GM15510 (cell line): ENCODE measurements around the gene UBE2O.

Experiments
- POLR2A ChIP-seq: IDR thresholded peaks from 3 replicates; pipeline ENCODE4 v1.6.1; 2011; ENCODE audit warnings: borderline replicate concordance; ENCODE audit not compliant: insufficient read length; ENCODE audit errors: extremely low read depth

The UBE2O gene

DNA sequence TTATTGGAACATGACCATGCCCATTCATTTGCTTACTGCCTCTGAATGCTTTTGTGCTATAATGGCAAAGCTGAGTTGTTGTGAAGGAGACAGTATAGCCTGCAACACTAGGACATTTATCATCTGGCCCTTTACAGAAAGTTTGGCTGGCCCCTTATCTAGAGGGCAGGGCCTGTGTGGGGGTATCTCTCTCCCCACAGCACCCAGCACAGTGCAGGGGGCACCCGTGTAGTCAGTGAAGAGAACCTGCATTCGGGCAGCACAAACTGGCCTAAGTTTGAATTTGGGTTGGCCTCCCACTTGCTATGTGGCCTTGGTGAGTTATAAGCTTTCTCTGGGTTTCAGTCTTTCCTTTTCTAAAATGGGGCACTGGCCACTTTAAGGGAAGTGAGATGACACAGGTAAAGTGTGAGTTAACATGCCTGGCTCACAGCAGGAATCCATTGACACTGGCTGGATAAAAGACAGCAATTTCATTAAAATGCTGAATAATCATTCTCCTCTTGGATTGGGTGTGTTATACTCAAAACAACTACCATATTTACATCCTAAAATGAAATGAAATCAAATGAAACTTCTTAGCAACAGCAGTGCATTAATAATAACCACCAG, 12.1 kb downstream of the UBE2O start:
- TF ChIP-seq POLR2A: no peak

DNA sequence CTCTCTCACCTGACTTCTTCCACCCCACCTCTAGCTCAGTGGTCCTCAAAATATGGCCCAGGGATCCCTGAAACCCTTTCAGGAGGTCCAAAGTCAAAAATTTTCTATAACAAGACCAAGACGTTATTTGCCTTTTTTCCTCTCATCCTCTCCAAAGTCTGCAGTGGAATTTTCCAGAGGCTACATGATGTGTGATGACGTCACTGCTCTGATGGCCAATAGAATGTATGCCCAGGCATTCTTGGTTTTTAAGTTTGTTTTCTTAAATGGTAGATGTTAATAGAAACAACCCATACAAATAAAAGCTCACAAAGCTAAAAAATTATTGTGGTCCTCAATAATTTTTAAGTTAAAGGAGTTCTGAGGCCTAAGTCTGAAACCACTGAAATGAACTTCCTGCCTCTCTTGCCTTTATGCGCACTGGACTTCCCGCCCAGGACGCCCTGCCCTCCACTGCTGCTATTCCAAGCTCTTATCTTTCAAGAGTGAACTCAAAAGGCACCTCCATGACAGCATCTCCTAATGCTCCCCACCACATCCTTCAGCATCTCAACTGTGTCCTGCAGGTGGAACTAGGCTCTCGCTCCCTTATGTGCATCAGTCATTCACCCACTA, 13.5 kb downstream of the UBE2O start:
- TF ChIP-seq POLR2A: no peak

DNA sequence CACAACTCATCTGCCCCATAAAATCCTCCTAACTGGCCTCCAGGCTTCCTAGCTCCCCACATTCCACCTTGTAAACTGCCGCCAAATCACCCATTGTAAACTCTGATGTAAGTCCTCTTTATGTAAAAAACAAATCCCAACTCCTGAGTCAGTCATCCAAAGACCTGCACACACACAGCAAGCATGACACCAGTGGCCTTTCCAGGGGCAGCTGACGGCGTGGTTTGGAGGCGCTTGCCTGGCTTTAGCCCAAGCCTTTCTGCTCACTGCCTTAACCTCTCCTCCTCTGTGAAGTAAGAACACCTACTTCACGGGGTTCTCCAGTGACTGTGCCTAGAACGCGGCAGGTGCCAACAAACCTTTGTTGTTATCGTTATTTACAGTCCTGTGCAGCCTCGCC, 14.0 kb downstream of the UBE2O start:
- no peak for TF ChIP-seq POLR2A

DNA sequence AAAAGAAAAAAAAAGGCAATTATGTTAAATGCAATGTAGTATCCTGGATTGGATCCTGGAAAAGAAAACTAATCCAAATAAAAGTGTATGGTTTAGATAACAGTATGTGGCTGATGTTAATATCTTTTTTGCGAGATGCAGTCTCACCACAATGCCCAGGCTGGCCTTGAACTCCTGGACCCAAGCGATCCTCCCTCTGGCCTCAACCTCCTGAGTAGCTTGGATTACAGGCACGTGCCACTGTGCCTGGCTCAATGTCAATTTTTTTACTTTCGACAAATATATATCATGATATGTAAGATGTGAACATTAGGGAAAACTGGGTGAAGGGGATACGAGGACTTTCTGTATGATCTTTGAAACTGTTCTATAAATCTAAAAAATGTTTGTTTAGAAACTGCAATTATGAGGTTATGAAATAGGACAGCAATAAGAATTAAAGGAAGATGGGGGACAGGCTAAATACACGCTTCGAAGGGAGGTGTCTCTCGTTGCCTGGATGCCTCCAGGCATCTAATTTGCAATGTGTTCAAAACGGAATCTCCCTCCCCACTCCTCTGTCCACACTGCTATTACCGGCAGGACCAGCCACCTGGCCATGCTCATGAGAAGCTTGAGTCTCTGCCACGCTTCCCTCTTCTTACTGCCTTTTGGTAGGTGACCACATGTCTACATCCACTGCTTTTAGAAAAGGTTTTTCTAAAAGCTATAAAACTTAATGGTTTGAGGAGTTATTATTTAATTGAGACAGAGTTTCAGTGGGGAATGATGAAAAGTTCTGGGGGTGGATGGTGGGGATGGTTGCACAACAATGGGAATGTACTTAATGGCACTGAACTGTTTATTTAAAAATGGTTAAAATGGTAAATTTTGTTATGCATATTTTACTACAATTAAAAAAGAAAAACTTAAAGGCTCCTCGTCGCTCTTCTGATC, 15.2 kb downstream of the UBE2O start:
- no peak for TF ChIP-seq POLR2A

DNA sequence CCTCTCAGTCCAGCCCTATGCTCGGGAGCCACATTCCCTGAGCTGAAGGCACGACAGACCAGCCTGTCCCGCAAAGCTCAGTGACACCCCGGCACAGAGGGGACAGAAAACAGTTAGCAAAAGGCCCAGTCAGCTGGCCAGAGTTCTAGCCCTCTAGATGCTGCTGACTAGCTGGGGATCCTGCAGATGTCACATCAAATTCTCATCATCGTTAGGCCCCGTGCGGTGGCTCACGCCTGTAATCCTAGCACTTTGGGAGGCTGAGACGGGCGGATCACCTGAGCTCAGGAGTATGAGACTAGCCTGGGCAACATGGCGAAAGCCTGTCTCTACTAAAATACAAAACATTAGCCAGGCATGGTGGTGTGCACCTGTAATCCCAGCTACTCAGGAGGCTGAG, 17.2 kb downstream of the UBE2O start:
- TF ChIP-seq POLR2A: no peak

DNA sequence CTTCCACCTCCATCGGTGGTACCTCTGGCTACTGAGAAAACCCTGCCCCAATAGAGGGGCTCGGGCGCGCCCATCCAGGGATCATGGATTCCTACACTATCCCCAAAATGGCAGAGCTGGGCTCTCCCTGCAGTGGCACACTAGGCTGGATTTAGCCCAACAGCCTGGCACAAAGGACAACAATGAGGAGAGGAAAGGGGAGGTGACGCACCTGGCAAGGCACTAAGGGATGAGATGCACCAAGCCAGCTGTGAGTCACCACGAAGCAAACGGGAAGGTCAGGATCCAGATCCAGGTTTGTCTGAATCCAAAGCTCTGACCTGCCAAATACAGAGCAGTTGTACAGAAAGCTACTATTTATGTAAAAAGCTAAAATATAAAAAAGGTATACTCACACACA, 18.1 kb downstream of the UBE2O start:
- no peak for TF ChIP-seq POLR2A

DNA sequence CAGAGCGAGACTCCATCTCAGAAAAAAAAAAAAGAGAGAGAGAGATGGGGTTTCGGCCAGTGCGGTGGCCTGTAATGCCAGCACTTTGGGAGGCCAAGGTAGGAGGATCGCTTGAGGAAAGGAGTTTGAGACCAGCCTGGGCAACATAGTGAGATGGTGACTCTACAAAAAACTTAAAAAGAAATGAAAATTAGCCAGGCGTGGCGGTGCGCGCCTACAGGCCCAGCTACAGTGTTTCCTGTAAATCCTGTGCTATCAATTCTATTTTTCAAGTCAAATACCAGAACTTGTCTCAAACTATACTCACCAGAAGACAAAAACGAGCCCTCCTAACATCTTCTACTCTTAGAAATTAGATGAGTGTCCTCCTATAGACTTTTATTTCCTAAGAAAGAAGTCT, 19.3 kb downstream of the UBE2O start:
- TF ChIP-seq POLR2A: no peak

DNA sequence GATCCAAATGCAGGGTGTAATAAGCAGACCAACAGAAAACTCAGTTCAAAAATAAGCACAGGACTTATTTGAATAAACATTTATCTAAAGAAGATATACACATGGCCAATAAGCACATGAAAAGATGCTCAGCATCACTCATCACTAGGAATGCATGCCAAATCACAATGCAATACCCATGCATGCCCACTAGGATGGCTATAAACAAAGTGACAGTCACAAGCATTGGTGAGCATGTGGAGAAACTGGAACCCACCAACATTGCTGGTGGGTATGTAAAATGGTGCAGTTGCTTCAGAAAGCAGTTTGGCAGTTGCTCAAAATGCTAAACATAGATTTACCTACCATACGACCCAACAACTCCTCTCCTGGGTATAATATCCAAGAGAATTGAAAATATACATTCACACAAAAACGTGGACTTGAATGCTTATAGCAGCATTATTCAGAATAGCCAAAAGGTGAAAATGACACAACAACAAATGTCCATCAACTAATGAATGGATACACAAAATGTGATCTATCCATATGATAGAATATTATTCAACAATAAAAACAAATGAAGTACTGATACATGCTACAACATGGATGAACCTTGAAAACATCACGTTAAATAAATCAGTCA, 20.1 kb downstream of the UBE2O start:
- no peak for TF ChIP-seq POLR2A

DNA sequence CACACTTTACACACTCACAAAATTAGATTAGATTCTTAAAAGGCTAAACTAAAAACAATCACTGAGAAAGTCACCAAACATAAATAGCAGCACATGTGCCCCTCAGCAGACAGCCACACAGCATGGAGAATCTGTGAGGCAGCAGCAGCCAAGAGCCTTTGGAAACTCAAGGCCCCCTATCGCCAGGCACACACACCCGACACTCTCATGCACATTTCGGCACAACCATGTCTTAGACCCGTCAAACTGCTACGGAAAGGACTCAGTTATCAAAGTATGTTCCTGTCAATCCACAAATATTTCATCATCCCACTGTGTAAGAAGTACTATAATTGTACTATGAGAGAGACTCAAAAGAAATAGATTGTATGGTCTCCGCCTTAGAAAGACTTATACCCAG, 20.9 kb downstream of the UBE2O start:
- TF ChIP-seq POLR2A: no peak

DNA sequence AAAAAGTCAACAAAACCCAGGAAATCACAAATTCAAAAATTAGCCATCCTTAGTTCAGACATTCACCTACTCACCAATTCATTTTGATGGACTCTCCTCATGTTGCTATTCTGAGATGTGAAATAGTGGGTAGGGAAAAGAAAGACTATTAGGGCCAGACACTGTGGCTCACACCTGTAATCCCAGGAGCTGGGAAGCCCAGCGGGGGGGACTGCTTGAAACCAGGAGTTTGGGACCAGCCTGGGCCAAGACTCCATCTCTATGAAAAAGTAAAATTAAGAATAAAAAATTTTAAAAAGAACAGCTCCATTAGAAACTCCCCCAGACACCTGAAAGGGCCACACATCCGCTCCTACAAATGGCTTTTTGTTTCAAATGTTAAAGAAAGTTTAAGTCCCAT, 21.4 kb downstream of the UBE2O start:
- no peak for TF ChIP-seq POLR2A

DNA sequence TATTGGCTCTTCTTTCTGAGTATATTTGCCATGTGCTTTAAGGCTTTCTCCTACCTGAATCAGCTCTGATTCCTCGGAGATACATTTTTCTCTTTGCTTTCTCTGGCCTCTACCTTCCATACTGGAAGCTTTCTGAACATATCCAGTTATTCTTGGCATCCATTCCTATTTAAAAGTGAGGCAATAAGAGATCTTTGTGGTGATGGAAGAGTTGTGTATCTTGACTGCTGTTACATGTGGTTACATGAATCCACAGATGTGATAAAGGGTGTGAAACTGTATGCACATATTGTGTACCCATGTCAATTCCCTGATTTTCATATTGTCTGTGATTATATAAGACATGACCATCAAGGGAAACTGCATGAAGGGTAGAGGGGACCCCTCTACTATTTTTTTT, 24.4 kb downstream of the UBE2O start:
- no peak for TF ChIP-seq POLR2A

DNA sequence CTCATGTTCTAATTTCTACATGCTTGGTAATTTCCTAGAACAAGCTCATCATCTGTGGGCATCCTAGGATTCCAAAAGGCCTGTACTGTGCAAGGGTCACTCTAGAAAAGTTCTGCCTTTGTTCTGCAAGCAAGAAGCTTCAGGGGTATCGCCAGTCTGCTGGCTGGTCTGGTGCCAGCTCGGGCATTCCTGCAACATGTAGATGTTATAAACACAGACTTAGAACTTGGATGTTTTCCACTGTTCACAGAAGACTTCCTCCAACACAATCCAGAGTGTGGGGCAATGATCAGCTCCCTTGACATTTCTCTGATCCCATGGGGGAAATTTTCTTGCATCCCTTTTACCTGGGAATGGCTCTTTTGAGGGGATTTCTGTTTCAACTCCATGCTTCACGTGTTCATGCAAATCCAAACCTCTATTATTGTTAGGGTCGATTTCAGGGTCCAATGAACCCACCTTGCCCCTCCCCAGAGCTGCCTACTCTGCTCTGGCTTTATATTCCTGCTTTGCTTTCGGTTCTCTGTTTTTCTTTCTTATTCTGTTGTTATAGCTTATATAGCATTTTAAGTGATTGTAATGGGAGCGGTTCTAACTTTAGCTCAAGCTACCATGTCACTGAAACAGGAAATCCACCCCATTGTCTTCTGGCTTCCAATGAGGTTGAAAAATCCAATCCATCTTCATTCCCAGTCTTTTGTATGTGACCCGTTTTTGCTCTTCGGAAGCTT, 25.3 kb downstream of the UBE2O start:
- TF ChIP-seq POLR2A: no peak

DNA sequence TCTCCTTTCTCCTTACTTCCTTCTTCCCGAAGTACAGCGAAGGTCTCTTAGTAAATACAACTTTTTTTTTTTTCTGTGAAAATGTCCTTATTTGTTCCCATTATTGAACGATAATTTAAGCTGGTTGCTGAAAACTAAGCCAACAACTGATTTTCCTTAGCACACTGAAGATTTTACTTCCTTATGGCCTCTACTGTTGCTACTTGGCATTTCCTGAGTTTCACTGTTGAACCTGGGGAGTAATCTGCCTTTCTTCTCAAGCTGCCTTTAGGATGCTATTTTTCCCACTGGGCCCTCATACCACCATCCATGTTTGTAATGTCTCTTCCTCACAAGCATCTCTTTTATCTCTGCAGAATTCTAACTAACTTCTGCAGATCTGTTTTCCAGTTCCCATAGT, 26.1 kb downstream of the UBE2O start:
- no peak for TF ChIP-seq POLR2A

DNA sequence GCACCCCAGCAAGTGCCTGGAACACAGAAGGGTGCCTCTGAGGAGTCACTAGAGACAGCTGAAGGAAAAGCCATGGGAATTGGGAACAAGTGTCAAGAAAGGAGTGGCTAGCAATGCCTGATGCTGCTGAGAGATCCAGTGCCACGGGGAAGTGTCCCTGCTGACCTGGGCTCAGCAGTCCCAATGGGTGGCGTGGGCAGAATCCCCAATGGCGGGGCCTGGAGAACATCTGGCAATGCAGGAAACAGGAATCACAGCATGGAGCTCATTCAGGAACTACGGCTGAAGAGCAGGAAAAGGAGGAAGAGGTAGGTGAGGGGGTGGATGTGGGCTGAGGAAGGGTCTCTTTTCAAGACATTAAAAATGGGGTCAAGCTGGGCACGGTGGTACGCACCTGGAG, 30.1 kb downstream of the UBE2O start:
- no peak for TF ChIP-seq POLR2A

DNA sequence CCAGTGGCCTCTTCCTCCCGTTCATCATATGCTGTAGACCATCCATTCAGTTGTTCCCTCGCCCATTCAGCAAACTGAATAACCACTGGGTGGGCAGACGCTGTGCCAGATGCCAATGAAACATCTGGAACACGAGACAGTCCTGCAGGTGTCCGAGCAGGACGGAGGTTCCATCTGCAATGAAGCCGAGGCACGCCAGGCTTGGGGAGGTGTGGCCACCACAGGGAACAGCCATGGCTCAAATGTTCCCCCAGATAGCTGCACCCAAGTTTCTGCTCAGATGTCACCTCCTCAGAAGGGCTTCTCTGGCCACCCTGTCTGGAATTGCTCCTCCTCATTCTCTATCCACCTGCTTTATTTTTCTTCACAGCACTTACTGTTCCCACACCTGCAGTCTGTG, 30.5 kb downstream of the UBE2O start:
- TF ChIP-seq POLR2A: no peak
